ENCODE results near the gene ZNF787.
"Not testable (repeated sequence)": the region's sequence is repeated elsewhere in the genome, so short reads cannot be mapped to it uniquely, and the experiment has no call there.

Gene ZNF787

DNA sequence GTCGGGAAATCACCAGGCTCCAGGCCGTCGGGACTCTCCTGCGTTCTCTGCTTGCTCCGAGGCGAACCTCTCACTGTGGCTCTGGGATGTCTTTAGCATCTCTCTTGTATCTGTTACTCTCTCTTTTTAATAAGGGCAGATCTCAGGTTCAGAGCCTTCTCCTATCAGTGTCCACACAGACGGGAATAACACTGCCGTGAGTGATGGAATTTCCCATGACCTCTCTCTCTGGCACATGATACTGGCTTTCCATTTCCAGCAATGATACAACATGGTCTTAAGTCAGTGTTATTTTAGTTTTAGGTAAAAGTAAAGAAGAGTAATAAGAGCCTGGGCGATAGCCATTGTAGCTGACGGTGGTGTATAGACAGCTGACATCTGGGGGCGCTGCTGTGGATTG, 29.3 kb upstream of the ZNF787 start:
- H3K4me3 ChIP-seq (ENCODE audit: low read depth, low read length): no peak overlapping the region
- TF ChIP-seq, protein P1, sequence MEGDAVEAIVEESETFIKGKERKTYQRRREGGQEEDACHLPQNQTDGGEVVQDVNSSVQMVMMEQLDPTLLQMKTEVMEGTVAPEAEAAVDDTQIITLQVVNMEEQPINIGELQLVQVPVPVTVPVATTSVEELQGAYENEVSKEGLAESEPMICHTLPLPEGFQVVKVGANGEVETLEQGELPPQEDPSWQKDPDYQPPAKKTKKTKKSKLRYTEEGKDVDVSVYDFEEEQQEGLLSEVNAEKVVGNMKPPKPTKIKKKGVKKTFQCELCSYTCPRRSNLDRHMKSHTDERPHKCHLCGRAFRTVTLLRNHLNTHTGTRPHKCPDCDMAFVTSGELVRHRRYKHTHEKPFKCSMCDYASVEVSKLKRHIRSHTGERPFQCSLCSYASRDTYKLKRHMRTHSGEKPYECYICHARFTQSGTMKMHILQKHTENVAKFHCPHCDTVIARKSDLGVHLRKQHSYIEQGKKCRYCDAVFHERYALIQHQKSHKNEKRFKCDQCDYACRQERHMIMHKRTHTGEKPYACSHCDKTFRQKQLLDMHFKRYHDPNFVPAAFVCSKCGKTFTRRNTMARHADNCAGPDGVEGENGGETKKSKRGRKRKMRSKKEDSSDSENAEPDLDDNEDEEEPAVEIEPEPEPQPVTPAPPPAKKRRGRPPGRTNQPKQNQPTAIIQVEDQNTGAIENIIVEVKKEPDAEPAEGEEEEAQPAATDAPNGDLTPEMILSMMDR (IDR thresholded peaks at IDR 0.05; ENCODE audit: low read depth, low read length): no peak

DNA sequence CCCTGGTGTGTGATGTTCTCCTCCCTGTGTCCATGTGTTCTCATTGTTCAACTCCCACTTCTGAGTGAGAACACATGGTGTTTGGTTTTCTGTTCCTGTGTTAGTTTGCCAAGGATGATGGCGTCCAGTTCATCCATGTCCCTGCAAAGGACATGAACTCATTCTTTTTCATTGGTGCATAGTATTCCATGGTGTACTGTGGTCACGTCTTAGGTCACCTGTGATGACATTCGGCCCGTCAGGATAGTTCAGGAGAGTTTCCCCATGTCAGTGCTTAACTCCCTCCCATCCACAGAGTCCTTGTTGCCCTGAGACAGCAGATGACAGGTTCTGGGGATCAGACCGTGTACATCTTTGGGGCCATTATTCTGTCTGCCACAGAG, 28.6 kb upstream of the ZNF787 start:
- H3K4me3 ChIP-seq (ENCODE audit: low read depth, low read length): no peak overlapping the region
- TF ChIP-seq, protein P1 (IDR thresholded peaks at IDR 0.05; ENCODE audit: low read depth, low read length): no peak

DNA sequence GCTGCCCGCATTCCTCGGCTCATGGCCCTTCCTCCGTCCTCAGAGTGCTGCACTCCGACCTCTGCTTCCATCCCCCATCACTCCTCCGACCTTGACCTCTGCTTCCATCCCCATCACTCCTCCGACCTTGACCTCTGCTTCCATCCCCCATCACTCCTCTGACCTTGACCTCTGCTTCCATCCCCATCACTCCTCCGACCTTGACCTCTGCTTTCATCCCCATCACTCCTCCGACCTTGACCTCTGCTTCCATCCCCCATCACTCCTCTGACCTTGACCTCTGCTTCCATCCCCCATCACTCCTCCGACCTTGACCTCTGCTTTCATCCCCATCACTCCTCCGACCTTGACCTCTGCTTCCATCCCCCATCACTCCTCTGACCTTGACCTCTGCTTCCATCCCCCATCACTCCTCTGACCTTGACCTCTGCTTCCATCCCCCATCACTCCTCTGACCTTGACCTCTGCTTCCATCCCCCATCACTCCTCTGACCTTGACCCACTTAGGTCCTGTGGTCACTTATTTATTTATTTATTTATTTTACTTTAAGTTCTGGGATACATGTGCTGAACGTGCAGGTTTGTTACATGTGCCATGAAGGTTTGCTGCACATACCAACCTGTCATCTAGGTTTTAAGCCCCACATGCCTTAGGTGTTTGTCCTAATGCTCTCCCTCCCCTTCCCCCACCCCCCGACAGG, 28.0 kb upstream of the ZNF787 start:
- H3K4me3 ChIP-seq (ENCODE audit: low read depth, low read length): not testable (repeated sequence)

DNA sequence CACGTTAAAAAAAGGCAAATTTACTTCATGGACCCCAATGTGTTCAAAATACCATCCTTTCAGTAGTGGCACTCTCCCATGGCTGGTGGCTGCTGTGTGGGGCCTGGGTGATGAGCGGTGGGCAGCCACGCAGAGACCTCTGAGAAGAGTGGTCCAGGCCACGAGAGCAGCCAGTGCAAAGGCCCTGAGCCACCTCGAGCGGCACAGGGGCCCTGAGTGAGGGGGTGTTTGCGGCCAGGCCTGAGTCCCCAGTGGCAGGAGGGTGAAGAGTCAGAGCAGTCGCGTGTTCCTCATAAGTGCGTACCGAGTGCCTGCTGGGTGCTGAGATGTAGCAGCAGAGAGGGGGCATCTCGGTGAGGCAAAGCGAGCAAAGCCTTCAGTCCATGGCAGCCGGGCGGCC, 27.0 kb upstream of the ZNF787 start:
- TF ChIP-seq, protein P1 (IDR thresholded peaks at IDR 0.05; ENCODE audit: low read depth, low read length): no peak
- H3K4me3 ChIP-seq (ENCODE audit: low read depth, low read length): no peak overlapping the region

DNA sequence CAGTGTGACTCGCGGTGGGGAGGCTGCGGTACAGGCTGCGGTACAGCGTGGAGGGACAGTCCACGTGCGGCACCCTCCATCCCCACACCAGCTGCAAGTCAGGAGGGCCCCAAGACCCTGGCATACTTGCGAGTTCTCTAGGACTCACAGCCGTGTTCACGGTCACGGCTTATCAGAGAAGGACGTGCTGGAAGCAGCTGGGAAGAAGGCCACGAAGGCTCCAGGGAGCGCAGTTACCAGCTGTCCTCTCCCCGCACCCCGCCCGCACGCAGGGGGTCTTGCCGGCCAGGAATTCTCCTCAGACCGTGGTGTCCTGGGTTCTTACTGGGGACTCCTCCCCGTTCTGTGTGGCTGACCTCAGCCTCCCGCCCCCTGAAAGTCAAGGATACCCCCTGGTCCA, 26.2 kb upstream of the ZNF787 start:
- H3K4me3 ChIP-seq (ENCODE audit: low read depth, low read length): no peak overlapping the region
- TF ChIP-seq, protein P1 (IDR thresholded peaks at IDR 0.05; ENCODE audit: low read depth, low read length): no peak

DNA sequence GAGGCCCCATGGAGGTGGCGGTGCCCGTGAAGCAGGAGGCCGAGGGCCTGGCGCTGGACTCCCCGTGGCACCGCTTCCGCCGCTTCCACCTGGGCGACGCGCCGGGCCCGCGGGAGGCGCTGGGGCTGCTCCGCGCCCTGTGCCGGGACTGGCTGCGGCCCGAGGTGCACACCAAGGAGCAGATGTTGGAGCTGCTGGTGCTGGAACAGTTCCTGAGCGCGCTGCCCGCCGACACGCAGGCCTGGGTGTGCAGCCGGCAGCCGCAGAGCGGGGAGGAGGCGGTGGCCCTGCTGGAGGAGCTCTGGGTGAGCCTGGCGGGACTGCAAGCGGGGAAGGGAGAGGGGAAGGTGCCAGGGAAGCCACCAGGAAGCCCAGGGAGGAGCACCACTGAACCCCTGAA, 25.8 kb upstream of the ZNF787 start:
- no peak overlapping the region for H3K4me3 ChIP-seq (ENCODE audit: low read depth, low read length)
- TF ChIP-seq, protein P1 (IDR thresholded peaks at IDR 0.05; ENCODE audit: low read depth, low read length): no peak

DNA sequence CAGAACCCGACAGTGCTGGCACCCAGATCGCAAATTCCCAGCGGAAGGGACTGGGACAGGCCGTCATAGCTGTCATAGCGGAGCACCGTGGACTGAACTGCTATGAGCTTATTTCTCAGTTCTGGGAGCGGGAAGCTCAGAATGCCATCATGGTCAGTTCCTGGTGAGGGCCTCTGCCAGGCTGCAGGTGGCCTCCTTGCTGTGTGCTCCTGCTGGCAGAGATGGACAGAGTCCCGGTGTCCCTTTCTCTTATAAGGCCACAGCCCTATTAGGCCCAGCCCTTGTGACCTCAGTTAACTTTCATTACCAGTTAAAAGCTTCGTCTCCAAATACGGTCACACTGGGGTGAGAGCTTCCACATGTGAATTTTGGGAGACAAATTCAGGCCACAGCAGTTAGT, 24.6 kb upstream of the ZNF787 start:
- H3K4me3 ChIP-seq (ENCODE audit: low read depth, low read length): no peak overlapping the region
- TF ChIP-seq, protein P1 (IDR thresholded peaks at IDR 0.05; ENCODE audit: low read depth, low read length): no peak

DNA sequence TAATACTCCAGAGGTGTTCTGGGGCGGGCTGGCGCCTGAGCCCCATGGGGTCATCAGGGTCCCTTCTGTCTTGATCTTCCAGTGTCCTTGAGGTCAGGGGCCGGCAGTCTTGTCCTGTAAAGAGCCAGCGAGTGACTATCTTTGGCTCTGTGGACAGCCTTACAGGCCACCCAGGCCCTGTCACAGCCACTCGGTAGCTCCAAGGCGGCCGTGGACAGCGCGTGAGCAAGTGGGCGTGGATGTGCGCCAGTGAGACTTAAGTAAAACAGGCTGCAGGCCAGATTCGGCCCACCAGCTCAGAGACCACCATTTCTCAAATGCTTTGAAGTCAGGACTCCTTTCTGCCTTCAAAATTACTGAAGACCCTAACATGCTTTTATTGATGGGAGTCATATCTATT, 23.7 kb upstream of the ZNF787 start:
- no peak overlapping the region for H3K4me3 ChIP-seq (ENCODE audit: low read depth, low read length)
- TF ChIP-seq, protein P1 (IDR thresholded peaks at IDR 0.05; ENCODE audit: low read depth, low read length): no peak

Data from WI38 (cell line).